OCI-LY3 (cell line): Measurements from ENCODE around the gene EIF1.

Source experiments
- H2AFZ ChIP-seq: fragments of 200-600, 300-600 bp; shearing (Covaris generic); 2 replicates; pipeline ENCODE4 v1.6.0; 2014; ENCODE audit warnings: antibody characterized with exemption, low read depth, low read length
- H3K27ac ChIP-seq: fragments of 200-600, 300-600 bp; sonication (generic); 2 replicates; pipeline ENCODE4 v1.5.1; 2014; ENCODE audit warnings: mild to moderate bottlenecking, low read length, moderate library complexity, mixed read lengths
- H3K27me3 ChIP-seq: fragments of 200-600, 300-600 bp; sonication (generic); 2 replicates; pipeline ENCODE4 v1.6.1; 2014; ENCODE audit warnings: low read depth, low read length, mixed read lengths
- H3K36me3 ChIP-seq: fragments of 200-600, 300-600 bp; sonication (generic); replicated peaks from 2 replicates; pipeline ENCODE3; 2014; ENCODE audit warnings: low read depth, low read length, mixed read lengths
- H3K4me1 ChIP-seq: fragments of 300-600, 200-600 bp; sonication (generic); 2 replicates; pipeline ENCODE4 v1.6.1; 2014; ENCODE audit warnings: low read length, mixed read lengths
- H3K4me2 ChIP-seq: fragments of 200-600, 300-600 bp; sonication (generic); 2 replicates; pipeline ENCODE4 v1.6.1; 2014; ENCODE audit warnings: low read length, mixed read lengths
- H3K4me3 ChIP-seq: fragments of 300-600, 200-600 bp; sonication (generic); 2 replicates; pipeline ENCODE4 v1.5.1; 2014; ENCODE audit warnings: antibody characterized with exemption, mild to moderate bottlenecking, low read length, moderate library complexity
- H3K79me2 ChIP-seq: fragments of 300-600, 200-600 bp; shearing (Covaris generic); 2 replicates; pipeline ENCODE4 v1.6.1; 2014; ENCODE audit warnings: mild to moderate bottlenecking, low read length, mixed read lengths
- H3K9ac ChIP-seq: fragments of 300-600, 200-600 bp; shearing (Covaris generic); 2 replicates; pipeline ENCODE4 v1.6.0; 2014; ENCODE audit warnings: mild to moderate bottlenecking, low read length, moderate library complexity
- H3K9me3 ChIP-seq: fragments of 200-600, 300-600 bp; shearing (Covaris generic); 2 replicates; pipeline ENCODE4 v1.6.1; 2014; ENCODE audit warnings: low read length, mixed read lengths; ENCODE audit not compliant: insufficient read depth
- H4K20me1 ChIP-seq: fragments of 200-600, 300-600 bp; sonication (generic); 2 replicates; pipeline ENCODE4 v1.6.1; 2016; ENCODE audit warnings: low read length, mixed read lengths; ENCODE audit not compliant: insufficient read depth
- CTCF ChIP-seq: fragments of 200-600, 300-600 bp; sonication (generic); IDR thresholded peaks from 2 replicates; pipeline ENCODE4 v1.5.1; 2014; ENCODE audit warnings: antibody characterized with exemption, low read length, low read depth
- EZH2phosphoT487 ChIP-seq: fragments of 200-600 bp; shearing (Covaris generic); IDR thresholded peaks from 2 replicates; pipeline ENCODE4 v1.6.1; 2018; ENCODE audit warnings: antibody characterized with exemption, mixed run types, low read depth

EIF1 gene

GRCh38 chr17:41711669-41712400 is 23.1 kb downstream of the EIF1 start, which contains the start of gene GAST:
Gene GAST (plus strand): TSS chr17:41712331. CDS start chr17:41715437, 3,106 bp downstream.
- no peak for TF ChIP-seq CTCF
- no peak for TF ChIP-seq EZH2phosphoT487
- H2AFZ ChIP-seq = no peak within 1 kb of the TSS
- peaks cover 4% of the 10 kb centered on the region; the same call in 1 of the 2 replicates for H3K27me3 ChIP-seq
- H3K79me2 ChIP-seq = no peaks in the 10 kb centered on the region
- H3K4me3 ChIP-seq = no peak within 1 kb of the TSS
- no peaks in the 10 kb centered on the region for H4K20me1 ChIP-seq
- no peaks in the 10 kb centered on the region for H3K9me3 ChIP-seq
- no peak within 1 kb of the TSS for H3K27ac ChIP-seq
- no peak within 1 kb of the TSS for H3K4me2 ChIP-seq
- no peaks in the 10 kb centered on the region for H3K4me1 ChIP-seq
- no peak within 1 kb of the TSS for H3K9ac ChIP-seq
- H3K36me3 ChIP-seq = no peaks in the 10 kb centered on the region

GRCh38 chr17:41717408-41718286 is 29.0 kb downstream of the EIF1 start:
- Histone ChIP-seq H3K27ac (no peak overlapping the region), H3K4me2 (no peak overlapping the region), H3K4me3 (no peak overlapping the region), H3K9me3 (no peaks in the 10 kb centered on the region), H3K79me2 (no peaks in the 10 kb centered on the region), H3K36me3 (no peaks in the 10 kb centered on the region), H4K20me1 (no peaks in the 10 kb centered on the region), H2AFZ (no peak overlapping the region), H3K9ac (no peak overlapping the region), H3K4me1 (no peaks in the 10 kb centered on the region), H3K27me3 (peaks cover 4% of the 10 kb centered on the region; the same call in 1 of the 2 replicates)
- TF ChIP-seq EZH2phosphoT487 = no peak
- no peak for TF ChIP-seq CTCF

DNA sequence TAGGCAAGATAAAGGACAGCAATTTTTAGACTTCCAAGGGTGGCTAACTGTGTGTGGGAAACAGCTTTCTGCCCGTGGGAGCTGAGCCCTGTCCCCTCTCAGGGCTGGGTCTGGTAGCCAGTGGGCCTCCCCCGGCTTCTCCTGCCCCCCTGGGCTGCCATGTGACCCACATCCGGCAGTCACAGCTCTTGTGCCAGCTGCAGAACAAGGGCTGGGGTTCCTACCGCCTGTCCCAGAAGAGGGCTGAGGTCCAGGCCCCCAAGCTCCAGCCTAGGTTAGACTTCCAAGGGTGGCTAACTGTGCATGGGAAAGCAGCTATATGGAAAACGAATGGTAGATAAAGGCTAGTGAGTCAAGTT is 29.6 kb downstream of the EIF1 start:
- Histone ChIP-seq H3K36me3 (no peaks in the 10 kb centered on the region), H3K27ac (no peak overlapping the region), H4K20me1 (no peaks in the 10 kb centered on the region), H3K4me2 (no peak overlapping the region), H2AFZ (no peak overlapping the region), H3K4me1 (no peaks in the 10 kb centered on the region), H3K9me3 (no peaks in the 10 kb centered on the region), H3K79me2 (no peaks in the 10 kb centered on the region), H3K4me3 (no peak overlapping the region), H3K9ac (no peak overlapping the region), H3K27me3 (peaks cover 4% of the 10 kb centered on the region; the same call in 1 of the 2 replicates)
- TF ChIP-seq CTCF (no peak), EZH2phosphoT487 (no peak)

DNA sequence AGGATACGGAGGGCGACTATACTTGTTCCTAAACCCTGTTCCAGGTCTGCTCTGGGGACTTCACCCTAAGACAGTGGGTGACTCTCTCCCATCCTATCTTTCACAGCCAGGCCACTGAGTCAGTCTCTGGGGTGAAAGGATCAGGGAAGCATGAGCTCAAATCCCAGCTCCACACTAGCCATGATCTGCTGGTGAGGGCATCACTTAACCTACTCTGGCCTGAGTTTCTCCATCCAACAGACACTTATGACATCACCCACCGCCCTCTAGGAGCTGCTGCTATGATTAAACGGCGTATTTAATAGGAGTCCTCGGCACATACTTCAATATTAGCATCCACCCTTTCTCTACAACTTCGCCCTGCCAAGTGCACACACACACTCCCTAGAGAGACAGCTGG is 33.5 kb downstream of the EIF1 start:
- Histone ChIP-seq H3K4me3 (no peak overlapping the region), H3K9ac (no peak overlapping the region), H4K20me1 (no peaks in the 10 kb centered on the region), H3K4me2 (no peak overlapping the region), H2AFZ (no peak overlapping the region), H3K36me3 (no peaks in the 10 kb centered on the region), H3K27ac (no peak overlapping the region), H3K79me2 (no peaks in the 10 kb centered on the region), H3K9me3 (no peaks in the 10 kb centered on the region), H3K27me3 (peaks cover 4% of the 10 kb centered on the region; the same call in 1 of the 2 replicates), H3K4me1 (no peaks in the 10 kb centered on the region)
- TF ChIP-seq CTCF = no peak
- no peak for TF ChIP-seq EZH2phosphoT487
